ACHN (cell line): Measurements from ENCODE around the gene IRF2BPL.

Experiments used
- DNase-seq: peaks from one replicate; pipeline ENCODE4 v3.0.0-alpha.2; 2015
- in situ Hi-C: cut with HindIII; loops from 2 replicates; pipeline ENCODE4 v1.10.0; 2017; ENCODE audit warnings: low sequenced_read_pairs, low pct_ligation_motif_present, low pct_unique_long_range_greater_than_20kb

Gene IRF2BPL

DNA sequence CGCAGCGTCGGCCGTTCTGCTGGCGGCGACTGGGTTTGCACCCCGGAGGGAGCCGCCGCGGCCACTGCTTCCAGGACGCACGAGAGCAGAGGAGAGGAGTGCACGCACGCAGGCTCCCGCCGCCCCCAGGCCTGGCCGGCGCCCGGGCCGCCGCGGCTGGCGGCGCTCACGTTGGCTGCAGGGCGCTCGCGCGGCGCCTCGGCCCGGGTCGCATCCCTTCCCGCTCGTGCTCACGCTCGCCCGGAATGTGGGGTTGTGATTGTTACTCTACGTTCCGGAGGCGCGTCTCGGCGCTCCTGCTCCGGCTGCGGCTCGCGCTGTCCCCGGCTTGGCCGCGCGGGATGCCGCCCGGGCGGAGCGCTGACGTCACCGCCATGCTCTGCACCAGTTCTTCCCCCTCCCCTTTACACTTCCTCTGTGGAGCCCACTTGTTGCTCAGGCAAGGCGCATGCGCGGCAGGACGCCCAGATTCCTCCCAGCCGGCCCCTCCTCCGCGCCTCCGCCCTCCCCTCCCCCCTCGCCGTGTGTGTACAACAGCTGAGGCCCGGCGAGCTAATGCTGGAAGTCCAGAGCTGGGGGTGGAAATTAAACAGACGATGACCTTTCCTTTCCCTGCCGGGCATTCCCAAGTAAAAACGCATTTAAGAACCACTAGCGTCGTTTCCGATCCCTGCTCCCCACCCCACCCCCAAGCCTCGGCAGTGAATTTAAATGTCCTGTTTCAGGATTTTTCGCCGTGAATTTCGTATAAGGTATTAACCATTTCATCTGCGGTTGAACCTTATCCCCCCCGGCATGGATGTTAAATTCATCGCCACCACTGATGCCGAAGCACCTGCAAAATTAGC, at the start of gene IRF2BPL:
TSS of gene IRF2BPL (minus strand) at position 325 of the 848 bp plus-strand sequence. CDS start 916 bp downstream, outside the sequence.
- peak; percentile 93 for DNase-seq
- in situ Hi-C loops, result no loop called here

DNA sequence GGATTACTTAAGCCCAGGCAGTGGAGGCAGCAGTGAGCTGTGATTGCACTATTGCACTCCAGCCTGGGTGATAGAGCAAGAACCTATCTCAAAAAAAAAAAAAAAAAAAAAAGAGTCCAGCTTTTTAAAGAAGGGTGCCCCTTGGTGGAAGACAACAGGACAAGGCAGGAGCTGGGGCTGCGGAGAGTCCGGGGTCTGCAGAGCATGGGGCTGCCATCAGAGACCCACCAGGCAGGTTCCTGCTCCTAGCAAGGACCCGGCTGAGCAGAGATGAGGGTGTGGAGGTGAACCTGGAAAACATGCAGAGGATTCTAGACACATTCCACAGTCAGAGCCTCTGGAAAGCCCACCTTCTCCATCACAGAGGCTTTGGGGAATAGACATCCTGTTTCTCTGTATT, 48.5 kb upstream of the IRF2BPL start:
- in situ Hi-C loops, result loop anchor here (25.0 kb wide), 2 partner anchors 165 to 365 kb away; no protein-coding TSS in a partner anchor
- DNase-seq, result no peak

DNA sequence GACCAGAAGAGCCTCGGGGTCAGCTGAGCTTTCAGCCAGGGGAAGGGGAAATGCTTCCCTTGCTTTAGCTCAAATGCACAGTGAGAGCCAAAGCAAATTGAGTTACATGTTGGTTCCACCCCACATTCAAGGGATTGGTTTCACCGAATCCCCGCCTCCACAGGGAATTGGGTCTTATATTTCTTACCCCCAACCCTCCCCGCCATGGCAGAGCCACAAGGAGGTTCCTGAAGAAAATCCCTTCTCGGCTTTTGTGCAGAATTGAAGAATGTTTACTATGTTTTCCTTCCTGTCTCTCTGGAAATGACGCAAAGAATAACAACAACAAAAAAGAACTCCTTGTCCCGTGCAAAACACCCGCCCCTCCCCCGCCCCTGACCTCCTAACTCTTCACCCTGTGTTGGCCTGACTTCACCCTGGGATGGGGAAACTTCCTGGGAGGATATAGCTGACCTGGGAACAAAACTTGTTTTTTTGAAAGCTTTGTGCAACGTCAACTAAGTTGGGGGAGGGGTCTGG, 47.7 kb upstream of the IRF2BPL start:
- DNase-seq, result no peak
- in situ Hi-C loops, result loop anchor here (25.0 kb wide), 2 partner anchors 164 to 364 kb away; no protein-coding TSS in a partner anchor

DNA sequence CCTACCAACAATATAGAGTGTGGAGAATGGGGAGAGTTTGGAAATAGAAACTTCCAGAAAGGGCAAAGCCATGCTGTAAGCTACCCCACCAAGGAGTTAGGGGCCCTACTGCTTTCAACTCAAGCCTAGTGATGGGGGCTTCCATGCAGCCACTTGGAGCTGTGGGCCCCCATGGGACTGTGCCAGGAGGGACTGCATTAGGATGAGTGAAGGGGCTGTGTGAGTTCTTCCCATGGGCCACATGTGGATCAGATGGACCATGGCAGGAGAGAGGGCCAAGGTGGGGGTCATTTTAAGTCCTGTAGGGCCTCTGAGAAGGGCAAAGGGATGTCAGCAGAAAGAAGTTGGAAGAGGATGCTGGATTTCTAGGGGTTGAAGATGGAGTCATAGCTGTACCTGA, 46.5 kb upstream of the IRF2BPL start:
- in situ Hi-C loops, result loop anchor here (25.0 kb wide), 2 partner anchors 163 to 363 kb away; no protein-coding TSS in a partner anchor
- DNase-seq, result no peak

DNA sequence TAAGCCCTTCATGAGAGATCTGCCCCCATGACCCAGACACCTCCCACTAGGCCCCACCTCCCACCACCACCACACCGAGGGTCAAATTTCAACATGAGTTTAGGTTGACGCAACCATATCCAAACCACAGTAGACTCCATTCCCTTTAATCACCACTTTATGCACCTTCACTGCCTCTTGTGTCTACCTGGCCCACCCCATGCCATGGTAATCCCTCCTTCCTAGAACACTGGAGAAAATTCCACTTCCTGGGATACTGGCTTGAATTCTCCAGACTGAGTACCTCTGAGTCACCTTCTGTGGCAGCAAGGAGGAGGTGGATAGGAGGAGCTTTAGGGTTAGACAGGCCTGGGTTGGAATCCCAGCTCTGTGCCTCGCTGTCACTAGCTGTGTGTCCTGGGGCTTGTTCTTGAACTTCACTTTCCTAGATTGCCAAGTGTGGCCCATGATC, 43.5 kb upstream of the IRF2BPL start:
- in situ Hi-C loops, result no loop called here
- peak; percentile 7 for DNase-seq

DNA sequence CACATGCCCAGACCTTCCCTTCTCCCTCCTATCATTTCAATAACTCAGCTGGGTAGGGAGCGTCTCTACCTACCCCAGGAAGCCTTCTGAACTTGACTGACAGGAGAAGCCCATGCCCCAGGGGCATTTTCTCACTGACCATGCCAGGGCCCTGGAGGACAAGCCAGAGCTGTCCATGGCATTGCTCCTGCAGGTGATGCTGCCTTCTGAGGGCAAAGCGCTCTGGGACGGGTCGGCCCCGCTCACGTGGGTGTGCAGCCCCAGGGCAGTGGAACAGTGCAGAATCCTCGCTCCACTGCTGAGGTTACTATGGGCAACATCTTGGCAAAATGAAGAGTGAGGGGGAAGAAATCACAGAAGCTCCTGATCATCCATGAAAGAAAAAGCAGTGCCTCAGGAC, 41.0 kb upstream of the IRF2BPL start:
- in situ Hi-C loops, result no loop called here
- DNase-seq, result no peak

DNA sequence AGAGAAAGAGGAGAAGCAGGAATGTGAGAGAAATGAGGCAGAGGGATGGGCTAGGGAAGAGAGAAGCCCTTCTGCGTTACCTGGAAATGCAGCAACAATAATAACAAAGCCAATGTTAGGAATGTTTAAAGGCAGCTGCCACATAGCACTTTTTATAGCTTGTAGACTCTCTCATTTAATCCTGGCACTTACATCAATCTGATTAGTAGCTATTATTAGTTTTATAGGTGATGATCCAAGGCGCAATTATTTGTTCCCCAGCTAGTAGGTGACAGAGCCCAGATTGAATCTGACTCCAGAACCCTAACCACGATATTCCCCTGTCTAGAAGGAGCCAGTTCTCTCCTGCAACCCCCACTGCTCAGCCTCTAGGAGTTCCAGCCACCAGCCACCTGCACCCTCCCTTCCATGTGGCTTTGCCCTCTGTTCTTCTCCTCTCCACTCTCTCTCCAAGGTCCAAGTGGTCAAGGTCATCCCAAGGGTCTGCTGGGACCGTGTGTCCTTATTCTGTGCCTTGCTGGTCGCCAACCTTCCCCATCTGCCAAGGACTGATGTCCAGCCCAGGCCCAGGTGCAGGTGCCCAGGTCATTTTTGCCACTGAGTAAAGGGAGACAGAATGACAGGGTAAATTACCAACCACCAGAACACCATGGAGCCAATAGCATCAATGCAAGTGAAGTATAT, 40.2 kb upstream of the IRF2BPL start:
- no peak for DNase-seq
- in situ Hi-C loops, result no loop called here

DNA sequence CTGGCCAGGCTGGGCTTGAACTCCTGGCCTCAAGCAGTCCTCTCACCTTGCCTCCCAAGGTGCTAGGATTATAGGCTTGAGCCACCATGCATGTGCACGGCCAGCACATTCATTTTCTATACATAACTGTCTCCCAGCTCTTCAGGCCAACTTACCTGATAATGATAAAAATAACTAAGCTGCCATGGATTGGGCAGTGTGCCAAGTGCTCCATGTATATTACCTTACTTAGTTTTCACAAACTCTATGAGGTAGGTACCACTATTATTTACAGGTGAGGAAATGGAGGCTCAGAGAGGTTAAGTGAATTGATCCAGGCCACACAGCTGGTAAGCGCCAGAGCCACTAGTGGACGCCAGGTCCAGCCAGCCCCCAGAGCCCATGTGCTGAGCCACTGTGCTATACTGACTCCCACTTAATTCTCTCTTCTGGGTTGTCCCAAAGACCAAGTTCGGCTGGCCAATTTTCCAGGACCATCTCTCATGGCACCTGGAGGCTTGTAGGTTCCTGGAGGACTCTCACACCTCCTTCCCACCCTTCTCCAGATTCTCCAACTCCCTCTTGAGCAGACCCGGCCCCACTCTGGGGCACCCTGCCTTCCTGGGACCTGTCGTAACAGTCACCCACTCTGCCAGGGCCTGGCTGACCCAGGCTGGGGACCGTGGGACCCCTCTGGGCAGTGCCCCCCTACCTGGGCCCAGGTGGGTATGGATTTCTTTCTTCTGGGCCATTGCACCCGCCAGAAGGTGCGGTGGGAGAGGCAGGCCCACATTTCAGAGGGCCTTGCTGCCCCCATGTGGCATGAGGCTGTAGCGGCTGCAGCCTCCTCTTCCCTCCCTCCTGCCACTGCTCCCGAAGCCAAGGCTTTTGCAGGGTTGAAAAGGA, 39.4 kb upstream of the IRF2BPL start:
- in situ Hi-C loops, result no loop called here
- peak; percentile 63 for DNase-seq

DNA sequence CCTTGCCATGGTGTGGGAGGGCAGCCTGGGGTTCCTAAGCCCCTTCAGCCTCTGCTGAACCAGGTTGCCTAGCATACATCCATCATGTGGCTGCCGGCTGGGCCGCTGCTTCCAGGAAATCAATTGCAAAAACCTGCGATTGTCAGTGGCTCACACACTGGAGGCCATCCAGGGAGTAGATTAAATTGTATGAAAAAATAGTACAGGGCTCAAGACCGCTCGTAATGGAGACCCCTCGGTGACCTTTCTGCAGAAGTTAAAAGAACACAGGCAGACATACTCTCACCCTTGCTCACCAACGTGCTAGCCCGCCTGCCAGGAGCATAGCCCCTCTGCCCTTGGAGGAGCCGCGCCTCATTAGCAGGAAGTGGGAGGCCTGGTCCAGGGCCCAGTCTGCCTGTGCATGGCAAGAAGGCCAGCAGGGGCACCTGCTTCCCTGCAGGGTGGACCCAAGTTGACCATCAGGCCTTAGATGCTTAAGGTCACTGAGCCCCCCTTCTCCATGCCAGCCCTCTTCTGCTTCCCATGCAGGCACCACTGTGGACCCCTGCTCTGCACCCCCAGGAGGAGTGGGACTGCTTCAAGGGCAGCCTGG, 38.2 kb upstream of the IRF2BPL start:
- in situ Hi-C loops, result no loop called here
- no peak for DNase-seq

DNA sequence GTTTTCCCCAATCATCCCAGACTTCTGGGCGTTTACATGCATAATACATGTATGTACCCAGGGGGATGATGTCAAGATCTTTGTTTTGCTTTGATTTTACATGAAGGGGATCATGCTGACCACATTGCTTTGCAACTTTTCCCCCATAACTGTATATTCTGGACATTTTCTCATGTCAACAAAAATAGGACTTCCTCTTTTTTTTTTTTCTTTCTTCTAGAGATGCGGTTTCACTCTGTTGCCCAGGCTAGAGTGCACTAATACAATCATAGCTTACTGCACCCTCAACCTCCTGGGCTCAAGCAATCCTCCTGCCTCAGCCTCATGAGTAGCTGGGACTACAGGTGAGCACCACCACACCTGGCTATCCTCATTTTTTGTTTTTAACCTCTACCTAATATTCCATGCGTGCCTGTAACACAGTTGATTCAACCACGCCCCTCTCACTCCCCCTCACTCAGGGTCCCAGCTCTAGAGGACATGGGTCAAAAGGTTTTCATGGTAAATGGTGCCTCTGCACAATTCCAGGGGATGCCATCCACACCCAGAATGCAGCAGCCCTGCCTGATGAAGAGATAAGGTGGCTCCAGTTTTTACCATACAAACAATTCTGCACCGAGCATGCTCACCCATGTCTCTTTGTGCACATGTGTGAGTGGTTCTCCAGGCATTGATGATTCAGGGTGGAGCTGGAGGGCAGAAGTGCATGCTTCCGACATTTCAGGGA, 37.5 kb upstream of the IRF2BPL start:
- no peak for DNase-seq
- in situ Hi-C loops, result no loop called here

DNA sequence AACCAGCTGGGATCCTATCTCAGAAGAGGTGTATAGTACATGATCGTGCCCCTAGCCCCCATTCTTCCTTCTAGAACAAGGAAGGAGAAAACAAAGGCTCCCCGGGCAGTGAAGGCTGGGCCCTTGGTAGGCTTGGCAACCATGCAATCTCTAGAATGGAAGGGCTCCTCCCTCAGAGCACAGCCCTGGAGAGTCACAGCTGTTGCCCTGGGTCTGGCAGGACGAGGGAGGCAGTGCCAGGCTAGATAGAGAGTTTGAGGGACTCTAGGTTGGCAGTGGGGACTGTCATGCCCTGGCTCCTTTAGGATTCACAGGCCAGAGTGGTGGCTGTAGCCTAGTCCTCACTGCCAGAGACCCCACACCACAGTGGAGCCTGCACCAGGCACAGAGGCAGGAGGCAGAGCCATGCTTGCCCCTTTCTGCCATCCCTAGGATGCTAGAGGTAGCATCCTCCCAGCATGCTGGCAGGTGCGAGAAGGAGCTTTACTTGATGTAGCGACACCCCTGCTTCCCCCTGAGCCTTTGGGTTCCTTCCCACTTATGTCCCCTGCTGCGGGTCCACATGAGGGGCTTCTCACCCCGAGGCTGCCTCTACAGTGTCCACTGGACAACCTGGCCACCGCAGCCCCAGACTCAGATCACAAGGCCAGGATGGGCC, 36.1 kb upstream of the IRF2BPL start:
- in situ Hi-C loops, result no loop called here
- no peak for DNase-seq

DNA sequence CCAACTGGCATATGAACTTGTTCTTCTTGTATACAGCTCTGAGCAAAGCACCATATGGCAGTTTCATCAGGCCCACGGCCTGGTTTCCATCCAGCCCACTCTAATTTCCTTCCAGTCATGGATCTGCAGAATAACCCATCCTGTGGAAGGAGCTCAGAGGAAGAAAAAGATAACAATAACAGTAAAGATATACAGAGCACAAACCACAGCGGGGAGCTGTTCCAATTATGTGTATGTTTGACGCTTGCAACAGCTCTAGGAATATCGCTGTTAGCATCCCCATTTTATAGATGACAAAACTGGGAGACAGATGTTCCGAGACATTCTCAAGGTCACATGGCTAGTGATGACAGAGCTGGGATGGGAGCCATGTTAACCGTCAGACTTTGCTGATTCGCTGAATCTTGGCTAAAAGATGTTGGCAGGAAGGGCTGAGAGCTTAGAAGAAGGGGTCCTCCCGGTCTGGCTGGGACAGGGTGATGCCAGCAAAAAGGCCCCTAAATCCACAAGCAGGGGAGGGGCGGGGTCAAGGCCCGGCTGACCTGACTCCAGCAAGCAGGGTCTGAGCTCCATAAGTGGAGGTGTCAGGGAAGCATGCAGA, 35.2 kb upstream of the IRF2BPL start:
- in situ Hi-C loops, result no loop called here
- DNase-seq, result no peak

DNA sequence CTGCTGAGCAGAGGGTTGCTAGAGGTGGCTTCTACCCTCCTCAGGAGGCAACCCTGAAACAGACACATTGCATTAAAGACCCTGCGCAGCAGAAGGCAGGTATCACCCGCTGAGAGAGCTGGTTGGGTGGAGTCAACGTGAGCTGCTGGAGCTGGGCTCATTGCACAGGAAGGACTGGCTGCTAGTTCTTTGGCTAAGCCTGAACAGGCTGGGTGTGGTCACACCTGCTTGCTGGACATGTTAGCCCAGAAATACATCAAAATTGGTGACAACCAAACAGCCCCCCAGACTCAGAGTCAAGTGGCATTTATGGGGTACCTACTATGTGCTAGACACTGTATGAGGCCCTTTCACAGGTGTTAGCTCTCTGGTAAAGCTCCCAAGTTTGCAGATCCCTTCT, 33.8 kb upstream of the IRF2BPL start:
- in situ Hi-C loops, result no loop called here
- DNase-seq, result no peak

DNA sequence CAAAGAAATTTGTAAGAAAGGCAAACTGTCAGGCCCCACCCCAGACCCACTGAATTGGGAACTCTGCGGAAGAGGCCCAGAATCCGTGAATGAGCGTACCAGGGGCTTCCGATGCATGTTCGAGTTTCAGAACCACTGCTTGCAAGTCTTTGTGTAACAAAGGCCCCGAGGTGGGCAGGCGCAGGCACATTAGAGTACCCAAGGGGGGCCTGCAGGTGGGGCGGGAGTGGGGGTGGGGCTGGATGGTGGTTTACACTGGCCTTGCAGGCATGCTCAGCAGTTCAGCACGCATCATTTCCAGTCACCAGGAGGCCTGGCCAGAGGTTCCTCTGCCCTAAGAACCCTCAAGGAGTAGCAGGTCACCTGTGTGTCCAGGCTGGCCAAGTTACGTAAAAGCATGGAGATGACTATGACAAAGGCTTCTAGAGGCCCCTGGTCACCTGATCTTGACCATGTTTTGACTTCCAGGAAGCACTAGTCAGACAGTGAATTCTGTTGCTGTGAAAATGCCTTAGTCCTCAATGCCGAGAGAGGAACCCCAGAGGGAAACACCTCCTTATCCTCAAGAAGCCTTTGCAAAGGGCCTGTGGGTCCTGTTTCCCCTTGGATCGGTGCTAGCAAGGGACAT, 33.2 kb upstream of the IRF2BPL start:
- DNase-seq, result no peak
- in situ Hi-C loops, result no loop called here

DNA sequence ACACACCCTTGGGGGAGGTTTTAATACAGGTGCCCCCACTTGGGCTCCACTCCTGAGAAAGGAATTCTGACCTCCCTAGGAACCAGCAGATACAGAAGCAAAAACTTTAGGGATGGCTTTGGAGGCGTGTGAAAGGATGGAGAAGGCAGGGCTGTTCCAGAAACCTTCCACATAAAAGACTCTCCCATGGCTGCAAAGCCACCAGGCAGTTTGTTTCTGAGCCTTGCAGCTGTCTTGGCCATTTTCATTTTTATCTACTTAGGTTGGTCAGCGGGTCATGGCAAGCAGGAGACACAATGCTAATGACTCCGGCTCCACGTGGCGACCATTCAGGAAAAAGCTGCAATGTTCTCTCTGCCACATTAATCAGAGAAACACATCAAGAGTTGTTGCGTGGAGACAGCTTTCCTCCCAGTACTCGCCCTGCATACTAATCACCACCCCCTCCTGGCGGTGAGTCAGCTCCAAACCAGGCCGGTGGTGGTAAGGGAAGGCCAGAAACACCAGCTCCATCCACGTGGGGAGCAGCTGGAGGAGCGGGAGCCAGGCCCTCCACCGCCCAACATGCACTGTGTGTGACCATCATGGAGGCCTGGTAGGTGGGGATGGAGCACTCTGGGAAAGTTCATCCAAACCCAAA, 30.9 kb upstream of the IRF2BPL start:
- DNase-seq, result no peak
- in situ Hi-C loops, result no loop called here

DNA sequence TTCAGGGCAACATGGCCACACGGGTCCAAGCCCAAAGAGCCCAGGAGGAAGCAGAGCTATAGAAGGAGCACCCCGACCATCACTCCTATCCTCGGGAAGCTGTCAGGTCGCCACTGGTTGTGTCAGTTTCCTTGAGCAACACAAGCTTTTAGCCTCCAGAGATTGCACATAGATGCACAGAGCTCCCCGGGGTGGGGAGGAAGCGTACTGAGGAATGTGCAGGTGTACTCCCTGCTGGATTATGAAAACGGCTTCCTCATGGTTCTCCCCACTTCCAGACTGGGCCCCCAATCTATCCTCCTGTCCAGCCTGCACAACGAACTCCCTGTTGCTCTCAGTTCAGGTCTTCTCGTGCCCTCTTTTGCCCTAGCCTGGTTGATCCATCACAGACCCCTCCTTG, 30.3 kb upstream of the IRF2BPL start:
- in situ Hi-C loops, result no loop called here
- DNase-seq, result no peak
